MM.1S (cell line): ENCODE measurements around the gene SACS.

Experiments used
- EZH2 ChIP-seq: fragments of 300-600 bp; sonication (generic); optimal IDR thresholded peaks from 2 replicates; pipeline ENCODE3; 2017; ENCODE audit warnings: low read depth, mild to moderate bottlenecking, antibody characterized with exemption, low read length, mixed read lengths
- EZH2phosphoT487 ChIP-seq: fragments of 300-600 bp; sonication (generic); IDR thresholded peaks from 2 replicates; pipeline ENCODE4 v1.6.1; 2018; ENCODE audit warnings: antibody characterized with exemption, low read length
- TF ChIP-seq, protein P1 (sequence below): fragments of 300-600 bp; sonication (generic); IDR thresholded peaks from 2 replicates; pipeline ENCODE4 v1.5.1; 2016; ENCODE audit warnings: antibody characterized with exemption, low read length, mixed read lengths

DNA sequence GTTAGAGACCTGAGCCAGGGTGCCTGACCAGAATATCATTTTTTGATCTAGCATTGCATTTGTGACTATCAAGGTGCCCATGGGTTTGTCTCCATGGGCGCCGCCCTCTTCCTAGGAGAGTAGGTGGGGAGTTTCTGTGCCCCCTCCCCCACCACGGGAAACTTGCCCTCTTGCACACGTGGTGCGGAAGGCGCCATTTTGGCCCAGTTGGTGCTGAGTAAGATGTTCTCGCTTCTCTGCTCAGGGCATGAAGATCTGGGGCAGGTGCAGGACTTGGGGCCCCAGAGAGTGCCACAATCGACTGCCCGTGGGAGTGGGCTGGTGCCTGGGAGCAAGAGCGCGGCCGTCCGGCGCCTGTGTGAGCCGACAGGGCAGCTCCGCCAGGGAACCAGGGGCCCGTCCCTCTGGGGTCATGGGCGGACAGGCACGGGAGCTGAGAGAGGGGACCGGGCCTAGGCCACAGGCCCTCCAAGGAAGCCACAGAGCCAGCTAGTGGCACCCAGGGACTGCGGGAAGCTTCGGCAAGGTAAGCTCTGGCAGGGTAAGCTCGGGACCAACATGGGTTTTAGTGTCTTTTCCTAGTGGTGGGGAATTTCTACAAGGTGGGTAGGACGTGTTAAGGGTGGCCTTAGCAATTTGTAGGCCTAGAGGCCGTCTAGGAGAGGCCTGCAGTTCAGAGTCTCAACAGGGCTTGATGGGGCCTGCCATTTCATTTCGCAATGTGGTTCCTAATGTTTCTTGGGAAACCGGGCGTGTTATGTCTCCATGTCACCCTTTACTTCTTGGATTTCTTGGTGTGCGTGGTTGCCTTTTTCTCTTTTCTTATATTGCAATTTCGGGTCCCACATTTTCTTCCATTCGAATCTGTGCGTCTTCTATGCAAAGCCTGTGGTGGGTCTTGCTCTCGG is 14.5 kb downstream of the SACS start:
- TF ChIP-seq, protein P1, sequence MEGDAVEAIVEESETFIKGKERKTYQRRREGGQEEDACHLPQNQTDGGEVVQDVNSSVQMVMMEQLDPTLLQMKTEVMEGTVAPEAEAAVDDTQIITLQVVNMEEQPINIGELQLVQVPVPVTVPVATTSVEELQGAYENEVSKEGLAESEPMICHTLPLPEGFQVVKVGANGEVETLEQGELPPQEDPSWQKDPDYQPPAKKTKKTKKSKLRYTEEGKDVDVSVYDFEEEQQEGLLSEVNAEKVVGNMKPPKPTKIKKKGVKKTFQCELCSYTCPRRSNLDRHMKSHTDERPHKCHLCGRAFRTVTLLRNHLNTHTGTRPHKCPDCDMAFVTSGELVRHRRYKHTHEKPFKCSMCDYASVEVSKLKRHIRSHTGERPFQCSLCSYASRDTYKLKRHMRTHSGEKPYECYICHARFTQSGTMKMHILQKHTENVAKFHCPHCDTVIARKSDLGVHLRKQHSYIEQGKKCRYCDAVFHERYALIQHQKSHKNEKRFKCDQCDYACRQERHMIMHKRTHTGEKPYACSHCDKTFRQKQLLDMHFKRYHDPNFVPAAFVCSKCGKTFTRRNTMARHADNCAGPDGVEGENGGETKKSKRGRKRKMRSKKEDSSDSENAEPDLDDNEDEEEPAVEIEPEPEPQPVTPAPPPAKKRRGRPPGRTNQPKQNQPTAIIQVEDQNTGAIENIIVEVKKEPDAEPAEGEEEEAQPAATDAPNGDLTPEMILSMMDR, result no peak
- TF ChIP-seq EZH2phosphoT487, result no peak
- no peak for TF ChIP-seq EZH2
